Stimulated activated CD8-positive, alpha-beta memory T cell treated with anti-CD3 and anti-CD28 coated beads, Interleukin-4, amount 100 ng/mL, for 4 hours (primary cell): ENCODE measurements around the gene AGAP2.
A peak's percentile ranks its signal among the peaks of the same experiment; 100 is the strongest.

Experiments used
- DNase-seq, 2 donors: peaks; one replicate each; pipeline ENCODE4 v3.0.0-alpha.2; 2020; ENCODE audit warnings: low read depth in 2 of 2, low spot score in 1 of 2

AGAP2 gene

GRCh38 chr12:57754411-57755193 lies 16.1 kb upstream of the AGAP2 start, which contains the start of gene MARCHF9:
MARCHF9 (plus strand) TSS chr12:57755103; CDS start chr12:57755529, 426 bp downstream.
- DNase-seq: peak; percentile 54 to 65

- no peak for DNase-seq
Measured at GRCh38 chr12:57753756-57754337, 15.3 kb upstream of the AGAP2 start.

- no peak for DNase-seq
Measured at GRCh38 chr12:57752668-57753000, 14.1 kb upstream of the AGAP2 start.

- peak; percentile 93 to 99 for DNase-seq
Measured at GRCh38 chr12:57751788-57752667, 13.5 kb upstream of the AGAP2 start, which contains the start of gene CDK4. CDK4 (minus strand) TSS chr12:57752310; CDS start chr12:57751717, 593 bp downstream.

- no peak for DNase-seq
Measured at GRCh38 chr12:57751432-57751787, 12.9 kb upstream of the AGAP2 start.

- no peak for DNase-seq
Measured at GRCh38 chr12:57750561-57751431, 12.3 kb upstream of the AGAP2 start.

- DNase-seq: no peak
Measured at GRCh38 chr12:57749061-57749460, 10.5 kb upstream of the AGAP2 start.

GRCh38 chr12:57746025-57746424 lies 7.5 kb upstream of the AGAP2 start:
- DNase-seq: no peak

- no peak for DNase-seq
Measured at GRCh38 chr12:57745485-57745881, 6.9 kb upstream of the AGAP2 start.

- DNase-seq: peak; percentile 91
Measured at GRCh38 chr12:57744777-57745484, 6.4 kb upstream of the AGAP2 start, which contains the start of gene TSPAN31. TSPAN31 (plus strand) TSS chr12:57745039; CDS start chr12:57745155, 116 bp downstream.

- peak in 1 of 2 donors; percentile 56 for DNase-seq
Measured at GRCh38 chr12:57744194-57744776, 5.7 kb upstream of the AGAP2 start.

- DNase-seq: no peak
Measured at GRCh38 chr12:57743769-57744168, 5.2 kb upstream of the AGAP2 start.

- peak; percentile 58 to 68 for DNase-seq
Measured at GRCh38 chr12:57741844-57742738, 3.5 kb upstream of the AGAP2 start.

GRCh38 chr12:57741413-57741789 lies 2.9 kb upstream of the AGAP2 start:
- no peak for DNase-seq

GRCh38 chr12:57740656-57741412 lies 2.3 kb upstream of the AGAP2 start:
- DNase-seq: peak; percentile 42 to 63

GRCh38 chr12:57739914-57740538 lies 1.5 kb upstream of the AGAP2 start:
- DNase-seq: no peak

GRCh38 chr12:57739387-57739786 lies 845 bp upstream of the AGAP2 start:
- DNase-seq: no peak
